ENCODE data around the gene SBNO2.

DNA sequence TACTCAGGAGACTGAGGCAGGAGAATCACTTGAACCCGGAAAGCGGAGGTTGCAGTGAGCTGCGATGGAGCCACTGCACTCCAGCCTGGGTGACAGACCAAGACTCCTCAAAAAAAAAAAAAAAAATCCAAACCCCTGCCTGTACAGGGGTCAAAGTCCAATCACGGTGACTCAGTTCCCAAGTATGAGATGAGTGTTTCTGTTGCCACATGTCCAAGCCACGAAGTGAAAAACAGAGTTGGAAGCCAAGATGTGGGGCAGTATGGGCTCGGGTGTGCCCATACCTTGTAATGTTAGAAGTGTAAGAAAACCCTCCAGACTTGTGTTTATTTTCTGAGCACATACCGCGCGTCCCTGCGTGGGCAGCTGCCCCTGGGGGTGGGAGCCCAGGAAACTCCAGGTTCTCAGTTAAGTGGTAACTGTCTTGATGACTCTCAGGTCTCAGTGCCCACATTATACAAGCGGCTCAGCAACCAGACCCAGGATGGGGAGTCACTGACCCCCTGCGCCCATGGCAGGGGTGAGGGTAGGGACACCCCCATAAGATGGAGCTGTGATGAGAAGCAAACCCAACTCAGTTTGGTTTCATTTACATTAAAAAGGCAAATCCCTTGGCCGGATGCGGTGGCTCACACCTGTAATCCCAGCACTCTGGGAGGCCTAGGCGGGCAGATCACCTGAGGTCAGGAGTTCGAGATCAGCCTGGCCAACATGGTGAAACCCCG lies 71.5 kb downstream of the SBNO2 start:
- TF ChIP-seq, protein P1, sequence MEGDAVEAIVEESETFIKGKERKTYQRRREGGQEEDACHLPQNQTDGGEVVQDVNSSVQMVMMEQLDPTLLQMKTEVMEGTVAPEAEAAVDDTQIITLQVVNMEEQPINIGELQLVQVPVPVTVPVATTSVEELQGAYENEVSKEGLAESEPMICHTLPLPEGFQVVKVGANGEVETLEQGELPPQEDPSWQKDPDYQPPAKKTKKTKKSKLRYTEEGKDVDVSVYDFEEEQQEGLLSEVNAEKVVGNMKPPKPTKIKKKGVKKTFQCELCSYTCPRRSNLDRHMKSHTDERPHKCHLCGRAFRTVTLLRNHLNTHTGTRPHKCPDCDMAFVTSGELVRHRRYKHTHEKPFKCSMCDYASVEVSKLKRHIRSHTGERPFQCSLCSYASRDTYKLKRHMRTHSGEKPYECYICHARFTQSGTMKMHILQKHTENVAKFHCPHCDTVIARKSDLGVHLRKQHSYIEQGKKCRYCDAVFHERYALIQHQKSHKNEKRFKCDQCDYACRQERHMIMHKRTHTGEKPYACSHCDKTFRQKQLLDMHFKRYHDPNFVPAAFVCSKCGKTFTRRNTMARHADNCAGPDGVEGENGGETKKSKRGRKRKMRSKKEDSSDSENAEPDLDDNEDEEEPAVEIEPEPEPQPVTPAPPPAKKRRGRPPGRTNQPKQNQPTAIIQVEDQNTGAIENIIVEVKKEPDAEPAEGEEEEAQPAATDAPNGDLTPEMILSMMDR (IDR thresholded peaks at IDR 0.05): no peak
- no peak for TF ChIP-seq EZH2phosphoT487 (IDR thresholded peaks at IDR 0.05)

Measured in neural progenitor cell (in vitro differentiated cells).